GM12874 (cell line): Measurements from ENCODE around the gene ABTB2.

Experiments used
- TF ChIP-seq, protein P1 (sequence below): IDR thresholded peaks from 2 replicates; pipeline ENCODE4 v1.5.1; 2011; ENCODE audit warnings: low read depth, mild to moderate bottlenecking, control low read depth, low read length, moderate library complexity; ENCODE audit not compliant: insufficient read depth

ABTB2 gene

DNA sequence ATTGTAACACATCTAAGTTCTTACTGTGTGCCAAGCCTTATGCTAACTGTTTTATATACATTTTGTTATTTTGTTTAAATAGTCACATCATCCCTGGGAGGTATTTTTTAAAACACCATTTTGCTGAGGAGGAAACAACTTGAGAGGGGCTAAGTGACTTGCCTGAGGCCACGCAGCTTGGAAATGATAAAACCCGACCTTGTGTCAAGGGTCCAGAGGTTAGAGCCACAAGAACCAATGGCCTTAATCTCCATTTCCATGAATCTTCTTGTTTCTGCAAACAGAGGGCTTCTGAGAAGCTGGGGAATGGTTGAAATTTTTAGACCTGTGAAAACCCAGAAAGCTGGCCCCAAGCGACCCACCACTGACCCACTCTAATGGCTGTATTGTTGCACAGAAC, 16.7 kb downstream of the ABTB2 start:
- TF ChIP-seq, protein P1, sequence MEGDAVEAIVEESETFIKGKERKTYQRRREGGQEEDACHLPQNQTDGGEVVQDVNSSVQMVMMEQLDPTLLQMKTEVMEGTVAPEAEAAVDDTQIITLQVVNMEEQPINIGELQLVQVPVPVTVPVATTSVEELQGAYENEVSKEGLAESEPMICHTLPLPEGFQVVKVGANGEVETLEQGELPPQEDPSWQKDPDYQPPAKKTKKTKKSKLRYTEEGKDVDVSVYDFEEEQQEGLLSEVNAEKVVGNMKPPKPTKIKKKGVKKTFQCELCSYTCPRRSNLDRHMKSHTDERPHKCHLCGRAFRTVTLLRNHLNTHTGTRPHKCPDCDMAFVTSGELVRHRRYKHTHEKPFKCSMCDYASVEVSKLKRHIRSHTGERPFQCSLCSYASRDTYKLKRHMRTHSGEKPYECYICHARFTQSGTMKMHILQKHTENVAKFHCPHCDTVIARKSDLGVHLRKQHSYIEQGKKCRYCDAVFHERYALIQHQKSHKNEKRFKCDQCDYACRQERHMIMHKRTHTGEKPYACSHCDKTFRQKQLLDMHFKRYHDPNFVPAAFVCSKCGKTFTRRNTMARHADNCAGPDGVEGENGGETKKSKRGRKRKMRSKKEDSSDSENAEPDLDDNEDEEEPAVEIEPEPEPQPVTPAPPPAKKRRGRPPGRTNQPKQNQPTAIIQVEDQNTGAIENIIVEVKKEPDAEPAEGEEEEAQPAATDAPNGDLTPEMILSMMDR = no peak

DNA sequence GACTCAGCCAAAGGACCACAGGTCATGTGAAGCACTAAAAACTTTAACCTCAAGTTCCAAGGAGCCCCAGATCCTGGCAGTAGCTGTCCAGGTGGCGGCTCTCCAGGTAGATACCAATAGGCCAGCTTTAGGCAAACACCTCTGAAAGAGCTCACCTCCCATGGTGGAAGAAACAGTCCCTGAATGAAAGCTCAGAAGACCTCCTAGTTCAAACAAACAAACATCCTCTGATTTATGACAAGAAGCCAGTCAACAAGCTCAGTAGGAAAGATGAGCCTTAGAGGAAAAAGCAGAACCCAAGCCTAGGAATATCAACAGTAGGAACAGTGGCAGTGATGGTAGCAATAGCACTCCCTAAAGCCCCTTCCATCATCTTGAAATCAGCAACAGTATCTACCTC, 17.2 kb downstream of the ABTB2 start:
- TF ChIP-seq, protein P1 = no peak

DNA sequence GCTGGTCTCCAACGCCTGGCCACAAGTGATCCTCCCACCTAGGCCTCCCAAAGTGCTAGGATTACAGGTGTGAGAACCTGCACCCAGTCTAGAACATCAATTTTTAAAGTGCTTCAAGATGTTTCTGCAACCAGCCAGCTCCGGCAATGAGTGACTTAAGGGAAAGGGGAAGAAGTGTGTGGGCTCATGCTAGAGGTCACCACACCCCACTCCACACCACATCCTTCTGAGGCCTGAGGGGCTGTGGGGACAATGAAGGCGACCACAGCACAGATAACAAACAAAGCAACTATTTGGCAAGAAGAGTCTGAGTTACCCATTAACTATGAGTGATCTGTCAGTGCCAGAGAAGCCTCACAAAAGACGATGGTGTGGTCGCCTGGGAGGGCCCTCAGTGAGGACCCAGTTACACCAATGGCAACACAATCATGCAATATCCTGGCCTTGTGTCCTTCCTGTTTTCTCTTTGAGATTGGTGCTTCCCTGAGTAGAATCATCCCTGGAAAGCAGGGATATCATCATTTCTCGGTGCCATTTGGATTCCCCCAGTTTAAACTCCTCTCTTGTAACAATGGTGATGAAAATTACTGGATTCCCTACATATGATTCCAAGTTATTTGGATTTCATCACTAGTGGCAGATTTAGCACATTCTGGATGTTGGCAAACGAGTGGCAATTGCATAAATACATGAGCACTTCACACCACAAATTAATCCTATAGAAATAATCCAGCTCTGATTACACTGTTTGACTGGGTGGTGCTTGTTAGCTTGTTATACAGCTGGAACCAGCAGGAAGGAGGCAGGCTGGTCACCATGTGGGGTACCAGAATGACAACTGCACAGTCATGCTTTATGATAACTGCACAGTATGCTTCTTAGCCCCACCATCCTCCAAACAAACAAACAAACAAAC, 18.4 kb downstream of the ABTB2 start:
- TF ChIP-seq, protein P1 = no peak

DNA sequence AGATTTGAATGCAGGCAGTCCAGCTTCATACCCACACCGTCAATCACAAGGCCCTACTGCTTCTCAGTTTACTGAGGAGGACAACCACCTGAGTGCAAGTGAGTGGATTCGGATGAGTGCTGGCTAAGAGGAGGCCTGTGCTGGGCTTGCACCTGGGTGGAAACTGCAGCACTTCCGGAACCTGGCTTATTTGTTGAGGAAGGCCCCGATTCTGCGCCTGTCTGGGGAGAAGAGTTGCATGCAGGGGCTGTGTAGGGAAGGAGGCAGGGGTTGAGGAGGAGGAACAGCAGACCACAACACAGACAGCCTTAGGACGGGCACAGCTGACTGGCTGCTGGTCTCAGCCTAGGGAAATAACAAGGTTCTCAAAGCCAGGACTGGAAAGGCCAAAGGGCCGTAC, 20.8 kb downstream of the ABTB2 start:
- TF ChIP-seq, protein P1 = no peak

DNA sequence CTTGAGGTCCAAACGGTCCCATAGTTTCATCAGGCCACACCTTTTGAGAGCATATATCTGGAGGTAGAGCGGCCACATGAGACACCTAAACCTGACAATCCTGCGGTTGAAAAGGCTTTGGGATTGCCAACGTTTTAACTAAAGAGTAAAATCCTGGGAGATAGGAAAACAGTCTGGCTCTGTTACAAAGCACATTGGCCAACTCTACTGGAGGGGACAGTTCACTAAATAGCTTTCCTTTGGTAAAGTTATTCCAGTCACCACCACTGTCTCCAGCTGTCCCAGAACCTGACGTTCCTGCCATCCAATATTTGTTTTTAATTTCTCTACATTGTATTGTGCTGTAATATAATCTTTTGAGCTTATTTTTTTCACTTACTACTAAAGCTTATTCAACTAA, 22.0 kb downstream of the ABTB2 start:
- TF ChIP-seq, protein P1 = no peak

DNA sequence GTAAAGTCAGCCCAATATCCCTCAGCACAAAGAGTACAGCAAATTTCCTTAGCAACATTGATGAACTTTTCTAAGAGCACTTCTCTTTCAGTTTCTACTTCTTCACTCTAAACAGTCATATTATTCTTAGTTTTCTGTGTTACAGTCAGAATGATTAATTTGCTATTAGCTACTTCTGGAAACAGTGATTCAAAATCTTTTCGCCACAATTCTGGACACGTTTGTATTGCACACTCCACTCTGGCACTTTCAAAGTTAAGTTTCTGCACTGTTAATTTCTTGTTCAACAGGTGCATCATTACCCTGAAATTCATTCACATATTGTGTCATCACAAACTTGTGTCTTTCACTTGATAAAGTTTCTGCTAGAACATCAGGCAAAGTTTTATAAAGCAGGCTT, 22.5 kb downstream of the ABTB2 start:
- TF ChIP-seq, protein P1 = no peak

DNA sequence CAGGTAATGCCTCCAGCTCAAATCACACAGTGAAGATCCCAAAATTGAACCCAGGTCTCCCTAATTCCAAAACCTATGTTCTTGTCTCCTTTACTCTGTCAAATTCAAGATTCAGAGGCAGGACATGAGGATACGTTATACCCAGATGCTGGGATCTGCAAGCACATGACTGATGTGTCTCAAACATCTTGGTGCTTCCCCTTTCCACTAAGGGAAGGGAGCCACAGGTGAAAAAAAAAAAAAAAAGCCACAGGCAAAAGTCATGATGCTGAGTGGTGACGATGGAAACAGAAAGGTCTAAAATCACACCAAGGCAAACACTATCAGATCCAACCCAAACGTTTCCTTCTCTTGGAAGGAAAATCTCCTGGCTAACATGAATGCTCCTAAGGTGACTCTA, 24.0 kb downstream of the ABTB2 start:
- TF ChIP-seq, protein P1 = no peak
